Colonic mucosa (tissue), 4 donors: ENCODE data around the gene PDLIM7. TPM values are rescaled to one million over a fixed set of nuclear protein-coding genes. Genes with fewer than 3 reads are reported as not detected.

ENCODE experiments used
- DNase-seq: peaks from one replicate; pipeline ENCODE4 v3.0.0-alpha.2; 2020
- H3K27ac ChIP-seq: fragments of 200-600 bp; one replicate; pipeline ENCODE4 v1.8.0; 2021
- H3K27me3 ChIP-seq: fragments of 200-600 bp; one replicate; pipeline ENCODE4 v1.8.0; 2021
- H3K36me3 ChIP-seq: fragments of 200-600 bp; one replicate; pipeline ENCODE4 v1.8.0; 2021
- H3K4me1 ChIP-seq: fragments of 200-600 bp; one replicate; pipeline ENCODE4 v1.8.0; 2021; ENCODE audit warnings: mild to moderate bottlenecking
- H3K4me3 ChIP-seq: fragments of 200-600 bp; one replicate; pipeline ENCODE4 v1.8.0; 2021
- H3K9ac ChIP-seq, 2 donors: one replicate each; pipeline ENCODE4 v1.7.0; 2013; ENCODE audit warnings: control low read depth in 2 of 2, low read depth in 2 of 2, low read length in 2 of 2
- H3K9me3 ChIP-seq: fragments of 200-600 bp; one replicate; pipeline ENCODE4 v1.8.0; 2021
- intact Hi-C: fragments of 100-400 bp; cut with DNase I; formaldehyde crosslinking; loops from one replicate; pipeline ENCODE4 v1.14.1; 2022
- total RNA-seq, 2 donors: library from RNA; stranded (reverse); fragmentation: NEBNext Ultra II Directional in 1 of 2; extraction: Animal tissue kit (Norgen Biotek cat#: 25700) in 1 of 2; gene quantifications; one replicate each; pipeline ENCODE4 v1.2.1, GENCODE V29; 2021
- TF ChIP-seq, protein P1 (sequence below): fragments of 200-600 bp; IDR thresholded peaks from one replicate; pipeline ENCODE4 v1.8.0; 2022; ENCODE audit warnings: antibody characterized with exemption, mild to moderate bottlenecking
- donor health status: healthy.
- donor health status: DM: no; HTN: no; CAD: no.
- donor health status: DM: no; HTN: no; CAD: no.

The PDLIM7 gene
- total RNA-seq, 2 donors from 2014 or later = 19.7 to 44.9 TPM

DNA sequence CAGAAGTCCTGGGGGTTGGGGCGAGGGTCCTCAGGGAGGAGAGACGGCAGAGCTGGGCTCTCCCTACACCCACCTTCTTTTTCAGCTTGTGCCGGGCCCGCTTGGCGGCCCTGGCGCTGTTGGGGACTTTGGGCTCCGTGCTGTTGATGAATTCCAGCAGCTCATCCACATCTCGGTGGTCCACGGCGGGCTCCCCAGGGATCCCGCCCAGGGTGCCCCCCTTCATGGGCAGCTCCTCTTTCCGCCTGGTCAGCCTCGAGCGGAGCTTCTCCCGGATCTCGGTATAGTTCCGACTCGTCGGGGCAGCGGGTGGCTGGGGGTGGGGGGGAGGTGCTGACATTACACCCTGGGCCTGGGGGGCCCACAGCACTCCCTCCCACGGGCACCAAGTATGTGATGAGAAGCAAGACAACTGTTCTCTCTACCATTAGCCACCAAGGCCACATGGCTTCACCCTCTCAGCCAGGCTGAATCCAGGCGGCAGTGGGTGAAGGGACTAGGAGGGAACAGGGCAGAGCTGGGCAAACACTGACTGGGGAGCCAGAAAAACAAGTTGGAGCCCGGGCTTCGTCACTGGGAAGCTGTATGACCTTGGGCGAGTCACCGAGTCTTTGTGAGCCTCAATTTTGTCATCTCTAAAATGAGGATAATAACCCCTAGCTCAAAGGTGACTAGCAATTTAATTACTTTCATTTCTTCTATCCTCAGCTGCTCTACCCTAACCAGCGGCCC lies 34.0 kb upstream of the PDLIM7 start:
- H3K36me3 ChIP-seq = no peaks in the 10 kb centered on the region
- no peak overlapping the region for H3K9ac ChIP-seq
- no peaks in the 10 kb centered on the region for H3K4me1 ChIP-seq
- no peak overlapping the region for H3K4me3 ChIP-seq
- intact Hi-C loops = no loop called here
- H3K27me3 ChIP-seq = no peaks in the 10 kb centered on the region
- no peak overlapping the region for H3K27ac ChIP-seq
- no peak for DNase-seq
- TF ChIP-seq, protein P1, sequence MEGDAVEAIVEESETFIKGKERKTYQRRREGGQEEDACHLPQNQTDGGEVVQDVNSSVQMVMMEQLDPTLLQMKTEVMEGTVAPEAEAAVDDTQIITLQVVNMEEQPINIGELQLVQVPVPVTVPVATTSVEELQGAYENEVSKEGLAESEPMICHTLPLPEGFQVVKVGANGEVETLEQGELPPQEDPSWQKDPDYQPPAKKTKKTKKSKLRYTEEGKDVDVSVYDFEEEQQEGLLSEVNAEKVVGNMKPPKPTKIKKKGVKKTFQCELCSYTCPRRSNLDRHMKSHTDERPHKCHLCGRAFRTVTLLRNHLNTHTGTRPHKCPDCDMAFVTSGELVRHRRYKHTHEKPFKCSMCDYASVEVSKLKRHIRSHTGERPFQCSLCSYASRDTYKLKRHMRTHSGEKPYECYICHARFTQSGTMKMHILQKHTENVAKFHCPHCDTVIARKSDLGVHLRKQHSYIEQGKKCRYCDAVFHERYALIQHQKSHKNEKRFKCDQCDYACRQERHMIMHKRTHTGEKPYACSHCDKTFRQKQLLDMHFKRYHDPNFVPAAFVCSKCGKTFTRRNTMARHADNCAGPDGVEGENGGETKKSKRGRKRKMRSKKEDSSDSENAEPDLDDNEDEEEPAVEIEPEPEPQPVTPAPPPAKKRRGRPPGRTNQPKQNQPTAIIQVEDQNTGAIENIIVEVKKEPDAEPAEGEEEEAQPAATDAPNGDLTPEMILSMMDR = no peak
- H3K9me3 ChIP-seq = no peaks in the 10 kb centered on the region

DNA sequence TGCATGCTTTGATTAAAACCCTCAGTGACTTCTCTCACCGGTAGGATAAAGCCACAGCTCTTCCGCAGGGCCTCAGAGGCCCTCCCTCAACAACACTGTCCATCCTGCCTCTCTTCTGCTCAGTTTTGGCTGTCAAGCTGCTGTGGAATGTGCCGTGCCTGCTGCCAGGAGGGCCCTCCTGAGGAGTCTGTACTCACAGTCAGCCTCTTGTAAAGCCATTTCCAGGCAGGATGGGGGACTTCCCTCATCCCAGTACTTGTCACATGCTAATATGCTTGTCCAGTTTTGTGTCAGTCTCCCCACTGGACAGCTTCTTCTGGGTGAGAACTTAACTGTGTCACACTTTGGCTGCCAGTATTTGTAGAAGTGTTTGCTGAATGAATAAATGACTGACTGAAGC lies 33.2 kb upstream of the PDLIM7 start:
- Histone ChIP-seq H3K27me3 (no peaks in the 10 kb centered on the region), H3K9ac (no peak overlapping the region), H3K36me3 (no peaks in the 10 kb centered on the region), H3K9me3 (no peaks in the 10 kb centered on the region), H3K27ac (no peak overlapping the region), H3K4me3 (no peak overlapping the region), H3K4me1 (no peaks in the 10 kb centered on the region)
- intact Hi-C loops = no loop called here
- TF ChIP-seq, protein P1 = no peak
- no peak for DNase-seq

DNA sequence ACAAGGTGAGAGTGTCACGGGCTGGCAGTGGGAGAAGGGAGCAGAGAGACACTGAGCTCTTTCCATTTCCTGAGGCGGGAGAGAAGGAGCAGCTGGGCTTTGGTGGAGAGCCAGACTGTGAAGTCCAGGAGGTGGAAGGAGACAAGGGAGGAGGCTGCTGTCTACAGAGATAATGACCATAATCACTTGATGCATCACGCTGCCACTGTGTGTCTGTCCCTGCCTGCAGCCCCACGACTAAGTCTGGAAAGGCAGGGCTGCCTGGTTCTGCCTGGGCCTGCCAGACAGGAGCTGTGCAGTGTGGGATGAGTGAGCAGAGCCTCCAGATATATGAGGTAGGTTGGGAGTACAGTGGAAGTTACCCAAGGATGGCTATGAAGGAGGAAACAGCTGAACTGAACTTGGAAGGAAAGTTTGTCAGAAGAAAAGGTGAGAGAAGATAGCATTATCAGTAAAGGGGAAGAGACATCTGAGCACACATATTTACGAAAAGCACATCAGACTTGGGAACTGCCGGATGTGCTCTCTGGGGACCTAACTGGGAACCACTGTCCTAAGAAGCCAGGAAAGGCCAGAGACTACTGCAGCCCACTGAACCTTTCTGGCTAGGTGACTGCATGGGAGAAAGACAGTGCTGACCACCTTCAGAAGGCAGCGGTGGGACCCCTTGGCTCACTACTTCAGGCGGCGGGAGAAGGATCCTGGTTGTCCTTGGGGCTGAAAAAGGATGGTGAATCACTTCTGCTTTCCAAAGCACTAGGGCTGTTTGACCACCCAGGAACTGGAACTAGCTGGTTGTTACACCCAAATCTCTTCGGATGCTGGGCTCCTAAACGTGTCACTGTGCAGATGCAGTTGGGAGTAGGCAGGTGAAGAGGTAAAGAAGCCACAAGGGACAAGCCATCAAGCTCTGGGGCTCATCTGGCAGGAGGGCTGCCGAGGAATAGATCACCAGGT lies 32.1 kb upstream of the PDLIM7 start:
- H3K9ac ChIP-seq = no peak overlapping the region
- no peak overlapping the region for H3K4me3 ChIP-seq
- no peak for DNase-seq
- no peak overlapping the region for H3K27ac ChIP-seq
- TF ChIP-seq, protein P1 = no peak
- H3K36me3 ChIP-seq = no peaks in the 10 kb centered on the region
- no peaks in the 10 kb centered on the region for H3K4me1 ChIP-seq
- no peaks in the 10 kb centered on the region for H3K27me3 ChIP-seq
- H3K9me3 ChIP-seq = no peaks in the 10 kb centered on the region
- intact Hi-C loops = no loop called here

DNA sequence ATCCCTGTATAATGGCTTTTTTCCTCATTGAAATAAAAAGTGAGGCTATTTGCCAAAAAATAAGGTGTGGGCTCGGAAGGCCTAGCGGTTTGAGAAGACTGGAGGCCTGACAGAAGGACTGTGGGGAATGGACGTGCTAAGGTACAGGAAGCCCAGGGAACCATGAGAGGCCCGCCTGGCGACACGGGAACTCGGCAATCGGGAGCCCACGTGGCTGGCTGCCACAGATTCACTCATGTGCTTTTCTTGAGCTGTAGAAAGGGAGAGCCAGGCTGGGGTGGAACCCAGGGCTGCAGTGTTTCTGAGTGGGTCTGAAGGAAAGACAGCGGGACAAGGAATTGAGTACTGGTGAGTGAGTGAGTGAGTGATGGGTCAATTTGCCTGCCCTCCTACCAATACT lies 31.2 kb upstream of the PDLIM7 start:
- Histone ChIP-seq H3K36me3 (no peaks in the 10 kb centered on the region), H3K9me3 (no peaks in the 10 kb centered on the region), H3K27ac (no peak overlapping the region), H3K4me1 (no peaks in the 10 kb centered on the region), H3K27me3 (no peaks in the 10 kb centered on the region), H3K4me3 (no peak overlapping the region), H3K9ac (no peak overlapping the region)
- intact Hi-C loops = no loop called here
- no peak for DNase-seq
- TF ChIP-seq, protein P1 = no peak

DNA sequence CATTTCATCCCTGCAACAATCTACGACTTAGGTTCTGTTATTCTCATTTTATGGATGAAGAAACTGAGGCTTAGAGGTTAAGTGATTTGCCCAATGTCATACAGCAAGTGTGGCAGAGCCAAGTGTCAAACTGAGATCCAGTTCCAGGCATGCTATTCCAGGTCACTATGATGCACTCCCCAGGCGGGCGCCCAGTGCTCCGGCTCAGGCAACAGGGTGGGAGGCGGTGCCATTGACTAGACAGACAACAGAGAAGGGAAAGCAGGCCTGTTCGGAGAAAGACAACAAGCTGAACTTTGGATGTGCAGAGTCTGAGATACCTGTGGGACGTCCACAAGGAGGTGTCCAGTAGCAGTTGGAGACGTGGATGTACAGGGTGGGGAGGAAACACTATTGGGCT lies 30.2 kb upstream of the PDLIM7 start:
- Histone ChIP-seq H3K27ac (no peak overlapping the region), H3K36me3 (peaks cover 5% of the 10 kb centered on the region), H3K9ac (no peak overlapping the region), H3K4me3 (no peak overlapping the region), H3K27me3 (no peaks in the 10 kb centered on the region), H3K4me1 (no peaks in the 10 kb centered on the region), H3K9me3 (no peaks in the 10 kb centered on the region)
- intact Hi-C loops = no loop called here
- TF ChIP-seq, protein P1 = no peak
- no peak for DNase-seq
